GM19099 (cell line): ENCODE results near the gene SLC38A3.

Experiments used
- POLR2A ChIP-seq: IDR thresholded peaks from 3 replicates; pipeline ENCODE4 v1.6.1; 2011; ENCODE audit warnings: low read depth; ENCODE audit not compliant: insufficient read length; ENCODE audit errors: extremely low read depth

Gene SLC38A3

DNA sequence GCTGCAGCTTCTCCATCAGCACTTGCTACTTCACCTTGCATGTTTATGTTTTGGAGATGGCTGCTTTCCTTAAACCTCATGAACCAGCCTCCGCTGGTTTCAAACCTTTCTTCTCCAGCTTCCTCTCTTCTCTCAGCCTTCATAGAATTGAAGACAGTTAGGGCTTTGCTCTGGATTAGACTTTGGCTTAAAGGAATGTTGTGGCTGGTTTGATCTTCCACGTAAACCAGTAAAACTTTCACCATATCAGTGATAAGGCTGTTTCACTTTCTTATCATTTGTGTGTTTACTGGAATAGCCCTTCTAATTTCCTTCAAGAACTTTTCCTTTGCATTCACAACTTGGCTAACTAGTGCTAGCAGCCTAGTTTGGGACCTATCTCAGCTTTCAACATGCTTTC lies 25.4 kb upstream of the SLC38A3 start:
- no peak for TF ChIP-seq POLR2A

DNA sequence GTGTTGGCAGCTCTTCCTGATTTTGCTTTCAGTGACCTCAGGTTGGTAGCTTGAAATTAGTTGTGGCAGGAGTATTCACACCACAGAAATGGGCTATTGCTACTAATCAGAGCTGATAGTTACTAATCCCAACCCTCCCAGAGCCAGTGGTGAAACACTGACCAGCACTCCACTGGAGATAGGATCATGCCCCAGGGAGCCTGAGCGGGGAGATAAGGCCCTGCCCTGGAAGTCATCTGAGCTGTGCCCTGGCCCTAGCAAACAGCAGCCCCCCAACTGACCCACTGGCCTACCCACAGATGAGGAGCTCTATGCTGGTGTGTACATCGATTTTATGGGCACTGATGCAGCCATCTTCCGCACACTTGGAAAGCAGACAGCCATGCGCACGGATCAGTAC lies 23.1 kb upstream of the SLC38A3 start:
- TF ChIP-seq POLR2A: no peak

DNA sequence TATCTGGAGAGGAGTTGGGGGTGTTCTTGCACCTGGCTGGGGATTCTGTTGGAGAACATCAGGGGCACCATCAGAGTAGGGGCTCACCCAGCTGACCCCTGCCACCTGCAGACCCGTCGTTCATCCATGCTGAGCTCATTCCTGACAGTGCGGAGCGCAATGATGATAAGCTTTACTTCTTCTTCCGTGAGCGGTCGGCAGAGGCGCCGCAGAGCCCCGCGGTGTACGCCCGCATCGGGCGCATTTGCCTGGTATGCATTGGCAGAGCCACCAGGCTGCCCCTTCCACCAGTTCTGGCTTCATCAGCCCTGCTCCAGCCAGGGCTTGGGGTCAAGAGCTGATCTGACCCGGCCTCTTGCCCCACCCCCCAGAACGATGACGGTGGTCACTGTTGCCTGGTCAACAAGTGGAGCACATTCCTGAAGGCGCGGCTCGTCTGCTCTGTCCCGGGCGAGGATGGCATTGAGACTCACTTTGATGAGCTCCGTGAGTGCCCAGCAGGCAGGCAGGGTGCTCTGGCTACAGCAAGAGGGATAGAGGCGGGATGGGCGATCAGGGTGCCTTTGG lies 22.5 kb upstream of the SLC38A3 start:
- no peak for TF ChIP-seq POLR2A

DNA sequence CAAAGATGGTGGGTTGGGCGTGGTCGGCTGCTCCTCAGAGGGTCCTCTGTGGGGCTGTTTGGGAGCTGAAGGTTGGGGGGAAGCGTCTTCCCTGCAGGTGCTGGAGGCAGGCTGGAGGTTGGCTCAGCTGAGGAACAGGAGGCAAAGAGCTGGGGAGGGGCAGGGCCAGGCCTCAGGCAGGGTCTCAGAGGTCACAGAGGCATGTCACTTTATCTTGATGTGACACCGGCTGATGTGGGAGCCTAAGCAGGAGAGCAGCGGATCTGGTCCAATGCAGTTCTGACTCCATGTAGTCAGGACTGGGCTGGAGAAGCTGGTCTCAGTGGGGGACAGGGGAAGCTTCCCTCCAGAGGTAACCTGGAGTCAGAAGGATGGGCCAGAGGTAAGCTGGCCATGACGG lies 21.3 kb upstream of the SLC38A3 start:
- no peak for TF ChIP-seq POLR2A

DNA sequence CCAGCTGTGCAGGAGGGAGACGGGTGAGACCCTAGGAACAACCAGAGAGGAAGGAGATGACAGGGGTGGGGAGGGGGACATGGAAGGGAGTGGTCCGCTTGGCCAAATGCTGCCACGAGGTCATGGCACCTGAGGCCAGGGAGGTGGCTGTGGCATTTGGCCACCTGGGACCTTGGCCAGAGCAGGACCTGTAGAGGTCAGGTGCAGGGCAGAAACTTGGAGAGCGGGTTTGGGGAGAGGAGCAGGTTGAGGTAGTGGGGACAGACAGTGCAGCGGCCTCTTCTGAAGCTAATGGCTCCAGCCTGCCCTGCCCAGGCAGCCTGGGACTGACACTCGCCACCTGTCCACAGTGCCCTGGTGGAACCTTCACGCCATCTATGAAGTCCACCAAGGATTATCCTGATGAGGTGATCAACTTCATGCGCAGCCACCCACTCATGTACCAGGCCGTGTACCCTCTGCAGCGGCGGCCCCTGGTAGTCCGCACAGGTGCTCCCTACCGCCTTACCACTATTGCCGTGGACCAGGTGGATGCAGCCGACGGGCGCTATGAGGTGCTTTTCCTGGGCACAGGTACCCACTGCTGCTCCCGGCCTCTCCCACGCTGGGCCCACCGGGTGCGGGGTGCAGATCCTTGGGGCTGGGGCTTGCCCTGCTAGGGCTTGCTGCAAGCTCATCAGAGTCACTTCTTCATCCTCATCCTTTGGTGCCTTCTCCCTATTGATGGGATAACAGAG lies 20.7 kb upstream of the SLC38A3 start:
- no peak for TF ChIP-seq POLR2A

DNA sequence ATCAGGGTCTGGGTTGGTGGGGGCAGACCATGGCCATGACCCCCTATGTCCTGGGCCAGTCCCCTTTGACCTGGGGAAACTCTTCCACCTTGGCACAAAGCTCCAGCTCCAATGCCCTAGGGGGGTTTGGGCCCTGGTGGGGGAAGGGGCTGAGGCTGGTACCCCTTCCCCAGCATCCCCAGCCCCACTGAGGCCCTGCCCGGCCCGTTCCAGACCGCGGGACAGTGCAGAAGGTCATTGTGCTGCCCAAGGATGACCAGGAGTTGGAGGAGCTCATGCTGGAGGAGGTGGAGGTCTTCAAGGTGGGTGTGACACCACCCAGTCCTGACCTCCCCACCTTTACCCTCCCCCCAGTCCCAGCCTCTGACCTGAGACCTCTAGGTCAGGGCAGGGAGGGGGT lies 19.8 kb upstream of the SLC38A3 start:
- TF ChIP-seq POLR2A: no peak

DNA sequence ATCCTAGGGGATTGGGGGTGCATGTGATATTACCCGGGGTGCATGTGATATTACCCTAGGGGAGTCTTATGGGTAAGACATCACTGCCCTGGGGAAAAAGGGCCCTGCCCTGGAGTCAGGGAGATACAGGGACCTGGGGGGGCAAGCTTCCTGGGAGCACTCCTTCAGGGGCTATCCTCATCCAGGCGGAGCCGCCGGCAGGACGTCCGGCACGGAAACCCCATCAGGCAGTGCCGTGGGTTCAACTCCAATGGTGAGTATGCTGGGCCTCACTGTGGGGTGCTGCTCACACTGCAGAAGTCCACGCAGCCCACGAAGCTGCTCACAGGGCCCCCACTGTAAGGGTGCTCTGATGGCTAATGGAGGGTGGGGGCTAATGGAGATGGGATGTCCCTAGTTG lies 19.0 kb upstream of the SLC38A3 start:
- no peak for TF ChIP-seq POLR2A

DNA sequence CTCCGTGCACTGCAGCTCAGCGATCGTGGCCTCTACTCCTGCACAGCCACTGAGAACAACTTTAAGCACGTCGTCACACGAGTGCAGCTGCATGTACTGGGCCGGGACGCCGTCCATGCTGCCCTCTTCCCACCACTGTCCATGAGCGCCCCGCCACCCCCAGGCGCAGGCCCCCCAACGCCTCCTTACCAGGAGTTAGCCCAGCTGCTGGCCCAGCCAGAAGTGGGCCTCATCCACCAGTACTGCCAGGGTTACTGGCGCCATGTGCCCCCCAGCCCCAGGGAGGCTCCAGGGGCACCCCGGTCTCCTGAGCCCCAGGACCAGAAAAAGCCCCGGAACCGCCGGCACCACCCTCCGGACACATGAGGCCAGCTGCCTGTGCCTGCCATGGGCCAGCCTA lies 17.3 kb upstream of the SLC38A3 start:
- TF ChIP-seq POLR2A: no peak

DNA sequence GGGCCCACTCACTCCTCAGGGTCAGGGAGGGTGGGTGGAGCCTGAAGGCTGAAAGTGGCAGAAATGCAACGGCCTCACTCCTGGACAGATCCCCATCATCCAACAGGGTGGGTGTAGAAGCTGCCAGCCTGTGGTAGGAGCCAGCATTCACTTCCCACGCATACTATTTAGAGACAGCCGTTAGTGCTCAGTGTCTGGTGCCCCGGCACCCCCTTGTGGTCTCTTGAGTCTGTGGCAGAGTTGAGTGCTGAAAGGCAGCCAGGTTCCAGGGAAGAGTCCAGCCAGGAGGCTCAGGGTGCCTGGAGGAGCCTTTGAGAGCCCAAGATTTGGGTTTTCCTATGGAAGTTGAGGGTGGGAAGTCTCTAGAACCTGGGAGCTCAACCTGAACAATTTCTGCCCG lies 15.8 kb upstream of the SLC38A3 start:
- no peak for TF ChIP-seq POLR2A

DNA sequence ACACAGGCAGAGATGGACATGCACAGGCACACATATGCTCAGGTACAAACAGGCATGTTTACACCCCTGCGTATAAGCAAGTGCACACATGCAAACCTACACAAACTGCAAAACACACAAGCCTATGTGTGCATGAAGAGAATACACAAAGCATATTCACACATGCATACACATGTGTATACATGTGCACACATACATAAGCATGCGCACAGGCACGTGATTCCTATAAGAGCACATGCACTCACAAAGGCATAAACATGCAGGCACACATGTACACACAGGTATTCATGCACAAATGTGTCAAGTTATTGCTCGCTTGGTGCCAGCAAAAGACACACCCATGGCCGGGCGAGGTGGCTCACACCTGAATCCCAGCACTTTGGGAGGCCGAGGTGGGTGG lies 15.1 kb upstream of the SLC38A3 start:
- no peak for TF ChIP-seq POLR2A

DNA sequence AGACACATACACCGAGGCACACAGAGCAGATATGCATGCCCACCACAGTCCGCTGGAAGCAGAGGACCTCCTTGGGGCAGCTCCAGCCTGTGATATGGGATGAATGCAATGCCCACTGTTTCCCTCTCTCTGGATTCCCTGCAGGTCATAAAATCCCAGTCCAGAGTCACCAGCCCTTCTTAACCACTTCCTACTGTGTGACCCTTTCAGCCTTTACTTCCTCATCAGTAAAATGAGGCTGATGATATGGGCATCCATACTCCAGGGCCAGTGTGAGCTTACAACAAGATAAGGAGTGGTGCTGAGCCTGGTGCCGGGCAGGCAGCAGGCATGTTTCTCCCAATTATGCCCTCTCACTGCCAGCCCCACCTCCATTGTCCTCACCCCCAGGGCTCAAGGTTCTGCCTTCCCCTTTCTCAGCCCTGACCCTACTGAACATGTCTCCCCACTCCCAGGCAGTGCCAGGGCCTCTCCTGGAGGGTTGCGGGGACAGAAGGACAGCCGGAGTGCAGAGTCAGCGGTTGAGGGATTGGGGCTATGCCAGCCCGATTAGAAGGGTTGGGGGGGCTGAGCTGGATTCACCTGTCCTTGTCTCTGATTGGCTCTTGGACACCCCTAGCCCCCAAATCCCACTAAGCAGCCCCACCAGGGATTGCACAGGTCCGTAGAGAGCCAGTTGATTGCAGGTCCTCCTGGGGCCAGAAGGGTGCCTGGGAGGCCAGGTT lies 14.0 kb upstream of the SLC38A3 start, which contains the start of gene GNAT1:
TSS of gene GNAT1 (plus strand) at position 675 of the 725 bp plus-strand sequence. CDS start 116 bp downstream, outside the sequence.
- no peak for TF ChIP-seq POLR2A

DNA sequence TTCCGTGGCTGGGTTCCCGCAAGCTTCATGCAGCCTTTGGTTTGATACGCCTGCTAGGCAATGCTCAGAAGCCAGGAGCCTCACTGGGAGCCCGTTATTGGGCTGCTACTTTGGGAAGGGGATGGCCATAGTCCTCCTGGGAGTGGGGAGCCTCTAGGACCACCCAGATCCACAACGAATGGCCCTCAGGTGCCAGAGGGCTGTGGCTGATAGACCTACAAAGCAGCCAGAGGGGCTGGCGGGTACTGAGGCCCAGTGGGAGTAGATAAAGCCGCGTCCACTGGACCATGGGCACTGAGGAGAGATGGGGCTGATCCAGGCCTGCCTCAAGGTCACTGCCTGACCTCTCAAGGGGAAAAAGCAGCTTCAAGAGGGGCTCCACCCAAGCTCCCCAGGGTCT lies 12.9 kb upstream of the SLC38A3 start:
- TF ChIP-seq POLR2A: no peak

DNA sequence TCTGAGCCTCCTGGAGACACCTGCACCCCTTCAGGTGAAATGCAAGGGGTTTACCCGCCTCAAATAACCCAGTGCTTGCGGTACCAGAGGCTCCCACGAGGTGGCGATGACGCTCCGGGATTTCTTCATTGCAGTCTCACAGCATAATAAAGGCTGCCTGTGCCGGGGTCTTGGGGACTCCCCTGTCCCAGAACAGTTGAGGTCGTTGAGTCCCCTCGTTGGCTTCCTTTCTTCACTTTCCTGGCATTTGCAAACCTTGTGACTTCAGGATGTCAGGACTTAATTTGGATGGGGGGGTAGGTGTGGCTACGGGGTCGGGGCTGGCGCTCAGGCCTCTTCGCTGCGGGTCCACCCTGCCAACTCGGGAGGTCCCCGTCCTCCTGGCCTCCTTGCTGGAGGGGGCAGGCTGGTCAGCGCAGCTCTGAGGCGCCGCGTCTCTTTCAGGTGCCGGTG lies 12.4 kb upstream of the SLC38A3 start:
- TF ChIP-seq POLR2A: no peak

DNA sequence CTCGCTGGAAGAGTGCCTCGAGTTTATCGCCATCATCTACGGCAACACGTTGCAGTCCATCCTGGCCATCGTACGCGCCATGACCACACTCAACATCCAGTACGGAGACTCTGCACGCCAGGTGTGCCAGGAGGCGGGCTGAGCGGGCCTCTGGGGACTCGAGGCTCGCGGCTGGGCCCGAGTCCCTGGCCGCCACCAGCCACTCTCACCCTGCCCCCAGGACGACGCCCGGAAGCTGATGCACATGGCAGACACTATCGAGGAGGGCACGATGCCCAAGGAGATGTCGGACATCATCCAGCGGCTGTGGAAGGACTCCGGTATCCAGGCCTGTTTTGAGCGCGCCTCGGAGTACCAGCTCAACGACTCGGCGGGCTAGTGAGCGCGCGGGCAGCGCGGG lies 11.8 kb upstream of the SLC38A3 start:
- no peak for TF ChIP-seq POLR2A

DNA sequence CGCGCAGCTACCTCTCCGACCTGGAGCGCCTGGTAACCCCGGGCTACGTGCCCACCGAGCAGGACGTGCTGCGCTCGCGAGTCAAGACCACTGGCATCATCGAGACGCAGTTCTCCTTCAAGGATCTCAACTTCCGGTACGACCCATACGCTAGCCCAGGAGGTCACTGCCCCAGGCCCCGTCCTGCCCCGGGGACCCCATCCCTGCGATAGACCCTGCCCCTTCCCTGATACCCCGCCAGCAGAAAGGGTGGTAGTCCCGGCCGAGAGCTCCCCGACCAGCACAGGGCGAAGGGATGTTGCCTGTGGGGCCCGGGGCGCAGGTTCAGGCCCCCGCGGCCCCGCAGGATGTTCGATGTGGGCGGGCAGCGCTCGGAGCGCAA lies 11.3 kb upstream of the SLC38A3 start:
- no peak for TF ChIP-seq POLR2A

DNA sequence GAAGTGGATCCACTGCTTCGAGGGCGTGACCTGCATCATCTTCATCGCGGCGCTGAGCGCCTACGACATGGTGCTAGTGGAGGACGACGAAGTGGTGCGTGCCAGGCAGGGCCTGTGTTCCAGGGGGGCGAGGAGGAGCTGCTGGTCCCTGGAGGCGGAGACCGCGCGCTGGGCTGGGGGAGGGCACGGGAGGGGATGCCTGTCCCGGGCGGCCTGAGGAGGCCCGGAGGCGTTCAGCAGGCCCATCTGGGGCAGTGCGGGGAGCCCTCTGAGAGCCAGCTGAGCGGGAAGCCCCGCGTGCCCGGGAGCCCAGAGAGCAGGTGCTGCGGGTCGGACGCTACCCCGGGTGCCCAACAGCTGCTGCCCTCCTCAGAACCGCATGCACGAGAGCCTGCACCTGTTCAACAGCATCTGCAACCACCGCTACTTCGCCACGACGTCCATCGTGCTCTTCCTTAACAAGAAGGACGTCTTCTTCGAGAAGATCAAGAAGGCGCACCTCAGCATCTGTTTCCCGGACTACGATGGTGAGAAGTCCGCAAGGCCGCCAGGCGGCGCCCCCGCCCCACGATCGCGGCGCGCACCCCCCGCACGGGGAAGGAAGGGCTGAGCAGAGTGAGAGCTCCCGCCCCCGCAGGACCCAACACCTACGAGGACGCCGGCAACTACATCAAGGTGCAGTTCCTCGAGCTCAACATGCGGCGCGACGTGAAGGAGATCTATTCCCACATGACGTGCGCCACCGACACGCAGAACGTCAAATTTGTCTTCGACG lies 10.8 kb upstream of the SLC38A3 start:
- no peak for TF ChIP-seq POLR2A

DNA sequence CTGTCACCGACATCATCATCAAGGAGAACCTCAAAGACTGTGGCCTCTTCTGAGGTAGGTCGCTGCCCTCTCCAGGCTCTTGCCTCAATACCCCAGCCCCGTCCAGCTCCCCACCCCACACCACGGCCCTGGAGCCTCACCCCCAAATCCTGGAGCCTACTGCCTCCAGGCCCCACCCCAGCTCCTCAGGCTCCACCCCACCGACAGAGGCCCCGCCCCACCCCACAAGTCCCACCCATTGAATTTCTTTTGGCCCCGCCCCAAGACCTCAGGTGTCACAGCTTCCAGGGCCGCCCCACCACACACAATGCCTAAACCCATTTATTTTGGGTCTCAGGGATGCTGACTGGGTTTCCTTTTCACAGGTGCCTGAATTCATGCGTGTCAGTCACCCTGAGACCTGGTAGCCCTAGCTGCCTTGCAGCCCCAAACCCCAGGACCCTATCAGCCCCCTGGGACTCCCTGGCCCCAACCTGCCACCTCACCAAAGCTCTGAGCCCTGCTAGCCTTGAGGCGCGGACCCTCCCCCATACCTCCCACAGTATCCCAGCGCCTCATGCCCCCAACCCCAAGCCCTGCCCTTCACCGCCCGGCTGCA lies 10.1 kb upstream of the SLC38A3 start:
- TF ChIP-seq POLR2A: no peak
